ENCODE measurements around the gene PKD2. TPM values are rescaled to one million over a fixed set of nuclear protein-coding genes. Genes with fewer than 3 reads are reported as not detected.
"Not testable (repeated sequence)": the region's sequence is repeated elsewhere in the genome, so short reads cannot be mapped to it uniquely, and the experiment has no call there.

PKD2 gene
- total RNA-seq, 2 donors from 2014 or later, result 2.0 to 7.1 TPM

GRCh38 chr4:87982446-87983010 is 24.9 kb upstream of the PKD2 start:
- DNase-seq (ENCODE audit: low spot score in 2 of 2), result no peak
- H3K36me3 Mint-ChIP-seq, result no peaks in the 10 kb centered on the region
- no peaks in the 10 kb centered on the region for H3K9me3 Mint-ChIP-seq
- ATAC-seq, result no peak
- no peak overlapping the region for H3K27ac Mint-ChIP-seq

GRCh38 chr4:87983996-87984395 is 23.4 kb upstream of the PKD2 start:
- Mint-ChIP-seq H3K36me3 (no peaks in the 10 kb centered on the region), H3K9me3 (no peaks in the 10 kb centered on the region), H3K27ac (no peak overlapping the region)
- DNase-seq (ENCODE audit: low spot score in 2 of 2) (no peak), ATAC-seq (no peak)

- no peak overlapping the region for H3K27ac Mint-ChIP-seq
- DNase-seq (ENCODE audit: low spot score in 2 of 2) (peak in 1 of 2 donors; percentile 17), ATAC-seq (peak; percentile 84 to 85)
- no peaks in the 10 kb centered on the region for H3K9me3 Mint-ChIP-seq
- H3K36me3 Mint-ChIP-seq, result no peaks in the 10 kb centered on the region
Observed at GRCh38 chr4:87985097-87985886, 22.1 kb upstream of the PKD2 start.

GRCh38 chr4:87985887-87986200 is 21.6 kb upstream of the PKD2 start:
- DNase-seq (ENCODE audit: low spot score in 2 of 2), result no peak
- H3K27ac Mint-ChIP-seq, result no peak overlapping the region
- no peaks in the 10 kb centered on the region for H3K9me3 Mint-ChIP-seq
- H3K36me3 Mint-ChIP-seq, result no peaks in the 10 kb centered on the region
- ATAC-seq, result no peak

- no peak overlapping the region for H3K27ac Mint-ChIP-seq
Observed at GRCh38 chr4:87986508-87986907, 20.9 kb upstream of the PKD2 start.

GRCh38 chr4:87989765-87990164 is 17.7 kb upstream of the PKD2 start:
- Mint-ChIP-seq H3K9me3 (no peaks in the 10 kb centered on the region), H3K27ac (no peak overlapping the region), H3K36me3 (no peaks in the 10 kb centered on the region)
- DNase-seq (ENCODE audit: low spot score in 2 of 2) (no peak), ATAC-seq (no peak)

More at GRCh38 chr4:87986508-87986907, 20.9 kb upstream of the PKD2 start:
- Mint-ChIP-seq H3K36me3 (no peaks in the 10 kb centered on the region), H3K9me3 (no peaks in the 10 kb centered on the region)
- ATAC-seq (no peak), DNase-seq (ENCODE audit: low spot score in 2 of 2) (no peak)

- ATAC-seq (no peak), DNase-seq (ENCODE audit: low spot score in 2 of 2) (no peak)
- H3K27ac Mint-ChIP-seq, result no peak overlapping the region
- no peaks in the 10 kb centered on the region for H3K36me3 Mint-ChIP-seq
- H3K9me3 Mint-ChIP-seq, result peaks cover 0 to 3% of the 10 kb centered on the region in 2 donors
Observed at GRCh38 chr4:87995435-87995834, 12.0 kb upstream of the PKD2 start.

- not testable (repeated sequence) for H3K27ac Mint-ChIP-seq; DNase-seq (ENCODE audit: low spot score in 2 of 2); ATAC-seq; H3K36me3 Mint-ChIP-seq; H3K9me3 Mint-ChIP-seq
Observed at GRCh38 chr4:87999191-87999691, 8.2 kb upstream of the PKD2 start.

- Mint-ChIP-seq H3K27ac (no peak overlapping the region), H3K9me3 (peaks cover 0 to 5% of the 10 kb centered on the region in 2 donors)
- ATAC-seq, result no peak
Observed at GRCh38 chr4:88001871-88002270, 5.6 kb upstream of the PKD2 start.

GRCh38 chr4:88002786-88003185 is 4.6 kb upstream of the PKD2 start:
- no peak for ATAC-seq
- H3K9me3 Mint-ChIP-seq, result peaks cover 0 to 5% of the 10 kb centered on the region in 2 donors
- peaks cover 0 to 10% of the 10 kb centered on the region in 2 donors for H3K36me3 Mint-ChIP-seq
- no peak overlapping the region for H3K27ac Mint-ChIP-seq
- no peak for DNase-seq (ENCODE audit: low spot score in 2 of 2)

More at GRCh38 chr4:88001871-88002270, 5.6 kb upstream of the PKD2 start:
- peaks cover 0 to 7% of the 10 kb centered on the region in 2 donors for H3K36me3 Mint-ChIP-seq
- no peak for DNase-seq (ENCODE audit: low spot score in 2 of 2)

- no peak for ATAC-seq
- DNase-seq (ENCODE audit: low spot score in 2 of 2), result no peak
- H3K9me3 Mint-ChIP-seq, result peaks cover 0 to 5% of the 10 kb centered on the region in 2 donors
- no peak overlapping the region for H3K27ac Mint-ChIP-seq
- H3K36me3 Mint-ChIP-seq, result peaks cover under 1 to 10% of the 10 kb centered on the region in 2 donors
Observed at GRCh38 chr4:88003261-88003660, 4.2 kb upstream of the PKD2 start.

GRCh38 chr4:88005076-88005475 is 2.4 kb upstream of the PKD2 start:
- no peak for DNase-seq (ENCODE audit: low spot score in 2 of 2)
- Mint-ChIP-seq H3K9me3 (peaks cover 0 to 5% of the 10 kb centered on the region in 2 donors), H3K27ac (no peak overlapping the region), H3K36me3 (peaks cover 5 to 15% of the 10 kb centered on the region in 2 donors)
- ATAC-seq, result no peak

- Mint-ChIP-seq H3K9me3 (no peaks in the 10 kb centered on the region), H3K36me3 (peaks cover 5 to 19% of the 10 kb centered on the region in 2 donors), H3K27ac (no peak overlapping the region)
- ATAC-seq, result no peak
- DNase-seq (ENCODE audit: low spot score in 2 of 2), result no peak
Observed at GRCh38 chr4:88005946-88006345, 1.5 kb upstream of the PKD2 start.

GRCh38 chr4:88006956-88007303 is 505 bp upstream of the PKD2 start:
- DNase-seq (ENCODE audit: low spot score in 2 of 2) (no peak), ATAC-seq (no peak)
- Mint-ChIP-seq H3K27ac (peak overlapping the region in 1 of 2 donors; percentile 22), H3K9me3 (no peaks in the 10 kb centered on the region), H3K36me3 (peaks cover 5 to 20% of the 10 kb centered on the region in 2 donors)

- ATAC-seq (peak; percentile 30 to 36), DNase-seq (ENCODE audit: low spot score in 2 of 2) (peak in 1 of 2 donors; percentile 22)
- Mint-ChIP-seq H3K27ac (peak overlapping the region; percentile 80 to 96), H3K36me3 (peaks cover 5 to 20% of the 10 kb centered on the region in 2 donors), H3K9me3 (no peaks in the 10 kb centered on the region)
Observed at GRCh38 chr4:88008122-88008742, 797 bp downstream of the PKD2 start.

- Mint-ChIP-seq H3K9me3 (no peaks in the 10 kb centered on the region), H3K36me3 (peaks cover 5 to 20% of the 10 kb centered on the region in 2 donors), H3K27ac (peak overlapping the region; percentile 80 to 96)
- no peak for DNase-seq (ENCODE audit: low spot score in 2 of 2)
- peak in 1 of 2 donors; percentile 38 for ATAC-seq
Observed at GRCh38 chr4:88008743-88009171, 1.3 kb downstream of the PKD2 start.

GRCh38 chr4:88009871-88010270 is 2.4 kb downstream of the PKD2 start:
- no peak overlapping the region for H3K27ac Mint-ChIP-seq
- DNase-seq (ENCODE audit: low spot score in 2 of 2), result no peak
- no peaks in the 10 kb centered on the region for H3K9me3 Mint-ChIP-seq
- peaks cover 5 to 20% of the 10 kb centered on the region in 2 donors for H3K36me3 Mint-ChIP-seq
- no peak for ATAC-seq

Data from activated naive CD4-positive, alpha-beta T cell treated with anti-CD3 and anti-CD28 coated beads, Interleukin-2, amount 50 U/mL, for 72 hours (primary cell).